NCI-H69 (cell line): ENCODE data around the gene SLITRK5.

Source experiments
- DNase-seq: peaks from one replicate; lab custom pipeline; 2025; lab: John Stamatoyannopoulos, UW

The SLITRK5 gene

GRCh38 chr13:87709947-87710346, 38.8 kb downstream of the SLITRK5 start:
- no peak for DNase-seq

GRCh38 chr13:87712012-87712411, 40.8 kb downstream of the SLITRK5 start:
- no peak for DNase-seq
